ENCODE results near the gene PRKAG2. TPM values are rescaled to one million over a fixed set of nuclear protein-coding genes. Genes with fewer than 3 reads are reported as not detected.

PRKAG2 gene
- total and polyA plus RNA-seq, 4 donors = 17.5 to 33.3 (median 23.9) TPM

DNA sequence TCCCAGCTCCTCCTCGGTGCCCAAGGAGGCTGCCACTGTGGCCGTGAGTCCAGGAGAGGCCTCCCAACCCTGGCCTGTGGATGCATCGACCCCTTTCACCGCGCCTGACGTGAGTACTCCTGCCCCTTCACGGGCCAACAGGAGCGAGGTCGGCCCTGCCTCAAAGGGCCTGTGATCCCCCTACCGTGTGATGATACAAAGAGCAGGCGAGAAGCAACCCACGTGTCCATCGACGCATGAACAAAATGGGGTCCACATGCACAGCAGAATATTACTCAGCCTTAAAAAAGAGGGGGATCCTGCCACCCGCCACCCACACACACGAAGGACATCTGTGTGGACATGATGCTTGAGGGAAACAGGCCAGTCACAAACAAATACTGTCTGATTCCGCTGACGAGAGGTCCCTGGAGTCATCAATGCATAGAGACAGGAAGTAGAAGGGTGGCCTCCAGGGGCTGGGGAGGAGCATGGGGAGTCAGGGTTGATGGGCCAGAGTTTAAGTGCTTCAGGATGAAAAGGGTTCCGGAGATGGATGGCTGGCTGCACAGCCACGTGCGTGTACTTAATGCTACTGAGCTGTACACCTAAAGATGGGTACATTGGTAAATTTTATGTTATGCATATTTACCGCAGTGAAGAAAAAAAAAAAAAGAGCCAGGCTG lies 151.9 kb downstream of the PRKAG2 start:
- H3K4me1 ChIP-seq (ENCODE audit: control insufficient read depth in 5 of 5, insufficient read depth in 5 of 5, low read length in 5 of 5) = peaks cover 0 to 16% (median 5%) of the 10 kb centered on the region in 5 donors
- no peak for DNase-seq
- 94% methylated on average over 22 of the region's 22 CpGs for WGBS, 2 donors
- no peaks in the 10 kb centered on the region for H3K9me3 ChIP-seq (ENCODE audit: control insufficient read depth in 4 of 4, insufficient read depth in 3 of 4, low read length in 3 of 4)
- H3K4me3 ChIP-seq = no peak overlapping the region
- no peak for TF ChIP-seq CTCF (IDR thresholded peaks at IDR 0.05; ENCODE audit: control extremely low read depth, extremely low read depth)
- no peak overlapping the region for H3K9ac ChIP-seq (ENCODE audit: insufficient read depth in 1 of 2, low read length in 2 of 2)
- no peaks in the 10 kb centered on the region for H3K27me3 ChIP-seq (ENCODE audit: control insufficient read depth in 3 of 3, insufficient read depth in 3 of 3, low read length in 2 of 3)
- no peaks in the 10 kb centered on the region for H3K36me3 ChIP-seq (ENCODE audit: control insufficient read depth in 4 of 4, insufficient read depth in 4 of 4, low read length in 4 of 4)
- ATAC-seq (ENCODE audit: insufficient read depth, low FRiP score) = no peak
- H3K27ac ChIP-seq (ENCODE audit: low read depth in 1 of 2, low read length in 1 of 2) = peak overlapping the region in 1 of 2 donors; percentile 1

- ATAC-seq (ENCODE audit: insufficient read depth, low FRiP score) = no peak
- no peak for DNase-seq
- no peak for TF ChIP-seq CTCF (IDR thresholded peaks at IDR 0.05; ENCODE audit: control extremely low read depth, extremely low read depth)
Observed at GRCh38 chr7:151724250-151724915, 152.5 kb downstream of the PRKAG2 start.

GRCh38 chr7:151723321-151723720 lies 153.6 kb downstream of the PRKAG2 start:
- no peaks in the 10 kb centered on the region for H3K27me3 ChIP-seq (ENCODE audit: control insufficient read depth in 3 of 3, insufficient read depth in 3 of 3, low read length in 2 of 3)
- WGBS, 2 donors = 90 to 95% methylated on average over 12 of the region's 12 CpGs
- no peak for ATAC-seq (ENCODE audit: insufficient read depth, low FRiP score)
- peak overlapping the region in 1 of 2 donors; percentile 35 for H3K27ac ChIP-seq (ENCODE audit: low read depth in 1 of 2, low read length in 1 of 2)
- H3K4me3 ChIP-seq = no peak overlapping the region
- H3K4me1 ChIP-seq (ENCODE audit: control insufficient read depth in 5 of 5, insufficient read depth in 5 of 5, low read length in 5 of 5) = peaks cover 0 to 16% (median 5%) of the 10 kb centered on the region in 5 donors
- no peaks in the 10 kb centered on the region for H3K36me3 ChIP-seq (ENCODE audit: control insufficient read depth in 4 of 4, insufficient read depth in 4 of 4, low read length in 4 of 4)
- no peaks in the 10 kb centered on the region for H3K9me3 ChIP-seq (ENCODE audit: control insufficient read depth in 4 of 4, insufficient read depth in 3 of 4, low read length in 3 of 4)
- H3K9ac ChIP-seq (ENCODE audit: insufficient read depth in 1 of 2, low read length in 2 of 2) = no peak overlapping the region
- no peak for TF ChIP-seq CTCF (IDR thresholded peaks at IDR 0.05; ENCODE audit: control extremely low read depth, extremely low read depth)
- no peak for DNase-seq

More at GRCh38 chr7:151724250-151724915, 152.5 kb downstream of the PRKAG2 start:
- WGBS, 2 donors = 95% methylated on average over 28 to 29 of the region's 29 CpGs
- no peaks in the 10 kb centered on the region for H3K9me3 ChIP-seq (ENCODE audit: control insufficient read depth in 4 of 4, insufficient read depth in 3 of 4, low read length in 3 of 4)
- H3K27me3 ChIP-seq (ENCODE audit: control insufficient read depth in 3 of 3, insufficient read depth in 3 of 3, low read length in 2 of 3) = no peaks in the 10 kb centered on the region
- peak overlapping the region in 1 of 2 donors; percentile 1 for H3K27ac ChIP-seq (ENCODE audit: low read depth in 1 of 2, low read length in 1 of 2)
- no peaks in the 10 kb centered on the region for H3K36me3 ChIP-seq (ENCODE audit: control insufficient read depth in 4 of 4, insufficient read depth in 4 of 4, low read length in 4 of 4)
- H3K4me1 ChIP-seq (ENCODE audit: control insufficient read depth in 5 of 5, insufficient read depth in 5 of 5, low read length in 5 of 5) = peaks cover 0 to 16% (median 5%) of the 10 kb centered on the region in 5 donors
- no peak overlapping the region for H3K9ac ChIP-seq (ENCODE audit: insufficient read depth in 1 of 2, low read length in 2 of 2)
- H3K4me3 ChIP-seq = no peak overlapping the region
